Astrocyte (in vitro differentiated cells and primary cell): Measurements from ENCODE around the gene SOCS1. TPM values are rescaled to one million over a fixed set of nuclear protein-coding genes. Genes with fewer than 3 reads are reported as not detected.

Experiments
- DNase-seq: peaks from one replicate; pipeline ENCODE4 v3.0.0-alpha.2; 2010; ENCODE audit warnings: low read depth
- FAIRE-seq: peaks from 2 replicates; lab custom pipeline; 2011; peaks lifted over from hg19 to GRCh38; lab: Jason Lieb, UNC
- H2AFZ ChIP-seq: 2 replicates; pipeline ENCODE4 v1.6.0; 2012; ENCODE audit warnings: low read depth, low read length, inconsistent platforms
- H3K27ac ChIP-seq: 2 replicates; pipeline ENCODE4 v1.5.1; 2011; ENCODE audit warnings: low read depth, low read length, inconsistent platforms
- H3K27me3 ChIP-seq: 2 replicates; pipeline ENCODE4 v1.6.0; 2011; ENCODE audit warnings: low read length, inconsistent platforms; ENCODE audit not compliant: insufficient read depth
- H3K36me3 ChIP-seq: 2 replicates; pipeline ENCODE4 v1.5.1; 2011; ENCODE audit warnings: low read length, inconsistent platforms; ENCODE audit not compliant: insufficient read depth
- H3K4me1 ChIP-seq: 2 replicates; pipeline ENCODE4 v1.5.1; 2011; ENCODE audit warnings: low read length, inconsistent platforms; ENCODE audit not compliant: insufficient read depth
- H3K4me2 ChIP-seq: 2 replicates; pipeline ENCODE4 v1.6.0; 2012; ENCODE audit warnings: low read length, inconsistent platforms
- H3K4me3 ChIP-seq: 2 replicates; pipeline ENCODE4 v1.5.1; 2011; ENCODE audit warnings: low read depth, mild to moderate bottlenecking, low read length, inconsistent platforms; ENCODE audit not compliant: insufficient read depth
- H3K79me2 ChIP-seq: 2 replicates; pipeline ENCODE4 v1.6.0; 2012; ENCODE audit warnings: mild to moderate bottlenecking, low read length, inconsistent platforms; ENCODE audit not compliant: insufficient read depth
- H3K9ac ChIP-seq: 2 replicates; pipeline ENCODE4 v1.6.0; 2012; ENCODE audit warnings: mild to moderate bottlenecking, low read length, inconsistent platforms
- H3K9me3 ChIP-seq: 2 replicates; pipeline ENCODE4 v1.5.1; 2012; ENCODE audit warnings: low read depth, mild to moderate bottlenecking, low read length, inconsistent platforms; ENCODE audit not compliant: insufficient read depth
- H4K20me1 ChIP-seq: 2 replicates; pipeline ENCODE4 v1.6.0; 2012; ENCODE audit warnings: low read length, inconsistent platforms; ENCODE audit not compliant: insufficient read depth
- H3K27ac Mint-ChIP-seq: one replicate; pipeline ENCODE4 v1.8.0; 2021; ENCODE audit warnings: mild to moderate bottlenecking, mixed read lengths; ENCODE audit not compliant: unreplicated experiment
- H3K27me3 Mint-ChIP-seq: one replicate; pipeline ENCODE4 v1.8.0; 2021; ENCODE audit warnings: low read depth, mixed read lengths; ENCODE audit not compliant: unreplicated experiment
- H3K36me3 Mint-ChIP-seq: one replicate; pipeline ENCODE4 v1.8.0; 2021; ENCODE audit warnings: low read depth, mixed read lengths; ENCODE audit not compliant: unreplicated experiment
- H3K4me1 Mint-ChIP-seq: one replicate; pipeline ENCODE4 v1.8.0; 2021; ENCODE audit warnings: low read depth, mixed read lengths; ENCODE audit not compliant: unreplicated experiment
- H3K4me3 Mint-ChIP-seq: one replicate; pipeline ENCODE4 v1.8.0; 2021; ENCODE audit warnings: mild to moderate bottlenecking, moderate library complexity, mixed read lengths; ENCODE audit not compliant: unreplicated experiment
- H3K9me3 Mint-ChIP-seq: one replicate; pipeline ENCODE4 v1.8.0; 2021; ENCODE audit warnings: mild to moderate bottlenecking, mixed read lengths; ENCODE audit not compliant: unreplicated experiment
- EZH2 ChIP-seq: IDR thresholded peaks from 2 replicates; pipeline ENCODE4 v1.6.1; 2012; ENCODE audit warnings: mild to moderate bottlenecking, low read length, inconsistent platforms; ENCODE audit not compliant: insufficient read depth
- total RNA-seq: library from RNA; stranded (reverse); gene quantifications from 2 replicates; pipeline ENCODE4 v1.2.1, GENCODE V29; 2021
- TF ChIP-seq, protein P1 (sequence below): IDR thresholded peaks from 2 replicates; pipeline ENCODE4 v1.5.1; 2011; ENCODE audit warnings: low read depth, mild to moderate bottlenecking, inconsistent platforms, low read length, moderate library complexity; ENCODE audit not compliant: insufficient read depth

The SOCS1 gene
- total RNA-seq, 1 donor from 2014 or later = 16.0 TPM

DNA sequence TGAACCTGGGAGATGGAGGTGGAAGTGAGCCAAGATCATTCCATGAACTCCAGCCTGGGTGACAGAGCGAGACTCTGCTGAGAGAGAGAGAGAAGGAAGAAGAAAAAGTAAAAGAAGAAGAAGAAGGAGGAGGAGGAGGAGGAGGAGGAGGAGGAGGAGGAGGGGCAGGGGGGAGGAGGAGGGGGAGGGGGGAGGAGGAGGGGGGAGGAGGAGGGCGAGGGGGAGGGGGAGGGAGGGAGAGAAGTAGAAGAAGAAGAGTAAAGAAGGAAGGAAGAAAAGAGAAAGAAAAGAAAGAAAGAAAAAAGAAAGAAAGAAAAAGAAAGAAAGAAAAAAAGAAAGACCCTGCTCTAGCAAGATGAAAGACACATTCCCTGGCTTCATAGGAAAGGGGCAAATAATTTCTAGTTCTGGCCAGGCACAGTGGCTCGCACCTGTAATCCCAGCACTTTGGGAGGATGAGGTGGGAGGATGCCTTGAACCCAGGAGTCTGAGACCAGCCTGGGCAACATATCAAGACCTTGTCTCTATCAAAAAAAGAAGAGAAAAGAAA lies 23.6 kb downstream of the SOCS1 start:
- TF ChIP-seq, protein P1, sequence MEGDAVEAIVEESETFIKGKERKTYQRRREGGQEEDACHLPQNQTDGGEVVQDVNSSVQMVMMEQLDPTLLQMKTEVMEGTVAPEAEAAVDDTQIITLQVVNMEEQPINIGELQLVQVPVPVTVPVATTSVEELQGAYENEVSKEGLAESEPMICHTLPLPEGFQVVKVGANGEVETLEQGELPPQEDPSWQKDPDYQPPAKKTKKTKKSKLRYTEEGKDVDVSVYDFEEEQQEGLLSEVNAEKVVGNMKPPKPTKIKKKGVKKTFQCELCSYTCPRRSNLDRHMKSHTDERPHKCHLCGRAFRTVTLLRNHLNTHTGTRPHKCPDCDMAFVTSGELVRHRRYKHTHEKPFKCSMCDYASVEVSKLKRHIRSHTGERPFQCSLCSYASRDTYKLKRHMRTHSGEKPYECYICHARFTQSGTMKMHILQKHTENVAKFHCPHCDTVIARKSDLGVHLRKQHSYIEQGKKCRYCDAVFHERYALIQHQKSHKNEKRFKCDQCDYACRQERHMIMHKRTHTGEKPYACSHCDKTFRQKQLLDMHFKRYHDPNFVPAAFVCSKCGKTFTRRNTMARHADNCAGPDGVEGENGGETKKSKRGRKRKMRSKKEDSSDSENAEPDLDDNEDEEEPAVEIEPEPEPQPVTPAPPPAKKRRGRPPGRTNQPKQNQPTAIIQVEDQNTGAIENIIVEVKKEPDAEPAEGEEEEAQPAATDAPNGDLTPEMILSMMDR = no peak
- TF ChIP-seq EZH2 = no peak
- H3K79me2 ChIP-seq = no peaks in the 10 kb centered on the region
- no peak overlapping the region for H3K4me2 ChIP-seq
- Mint-ChIP-seq H3K4me1 (no peaks in the 10 kb centered on the region), H3K36me3 (no peaks in the 10 kb centered on the region), H3K27ac (no peak overlapping the region), H3K4me3 (no peak overlapping the region), H3K27me3 (peaks cover 28% of the 10 kb centered on the region), H3K9me3 (no peaks in the 10 kb centered on the region)
- no peaks in the 10 kb centered on the region for H3K27me3 ChIP-seq
- no peaks in the 10 kb centered on the region for H3K36me3 ChIP-seq
- FAIRE-seq (no peak), DNase-seq (no peak)
- no peak overlapping the region for H3K4me3 ChIP-seq
- no peak overlapping the region for H3K9ac ChIP-seq
- H2AFZ ChIP-seq = no peak overlapping the region
- H4K20me1 ChIP-seq = no peaks in the 10 kb centered on the region
- no peaks in the 10 kb centered on the region for H3K9me3 ChIP-seq
- H3K4me1 ChIP-seq = no peaks in the 10 kb centered on the region
- no peak overlapping the region for H3K27ac ChIP-seq

DNA sequence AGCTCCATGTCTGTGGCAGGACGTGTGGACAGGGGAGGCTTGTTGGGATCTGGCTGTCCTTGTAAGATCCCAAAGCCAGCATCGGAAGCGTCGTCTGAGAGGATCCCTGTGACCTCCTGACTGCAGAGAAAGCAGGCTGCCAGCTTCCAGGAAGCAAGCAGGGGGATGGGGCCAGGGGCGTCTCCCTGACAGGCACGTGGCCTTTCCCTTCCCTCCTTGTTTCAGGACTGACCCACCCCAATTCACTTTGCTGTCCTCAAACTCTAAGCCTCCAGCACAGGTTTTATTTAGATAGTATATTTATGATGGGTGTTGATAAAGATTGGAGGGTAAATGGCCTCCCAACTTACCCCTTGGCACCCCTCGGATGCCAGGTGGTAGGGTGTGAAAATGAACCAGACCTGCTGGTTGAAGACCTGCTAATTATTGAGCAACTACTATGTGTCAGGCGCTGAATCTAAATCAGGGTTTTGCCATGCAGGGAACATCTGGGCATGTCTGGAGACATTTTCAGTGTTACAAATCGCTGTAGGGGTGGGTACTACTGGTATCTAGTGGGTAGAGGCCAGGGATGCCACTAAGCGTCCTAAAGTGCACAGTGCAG lies 24.5 kb downstream of the SOCS1 start:
- Mint-ChIP-seq H3K4me3 (no peak overlapping the region), H3K27me3 (peaks cover 29% of the 10 kb centered on the region), H3K27ac (peak overlapping the region; percentile 7), H3K36me3 (no peaks in the 10 kb centered on the region), H3K4me1 (no peaks in the 10 kb centered on the region), H3K9me3 (no peaks in the 10 kb centered on the region)
- FAIRE-seq (no peak), DNase-seq (no peak)
- no peak overlapping the region for H3K27ac ChIP-seq
- H2AFZ ChIP-seq = no peak overlapping the region
- H3K9me3 ChIP-seq = no peaks in the 10 kb centered on the region
- no peaks in the 10 kb centered on the region for H3K79me2 ChIP-seq
- no peaks in the 10 kb centered on the region for H3K36me3 ChIP-seq
- no peak overlapping the region for H3K4me2 ChIP-seq
- no peak overlapping the region for H3K9ac ChIP-seq
- TF ChIP-seq, protein P1 = no peak
- no peak for TF ChIP-seq EZH2
- H4K20me1 ChIP-seq = no peaks in the 10 kb centered on the region
- H3K27me3 ChIP-seq = no peaks in the 10 kb centered on the region
- no peak overlapping the region for H3K4me3 ChIP-seq
- H3K4me1 ChIP-seq = no peaks in the 10 kb centered on the region

DNA sequence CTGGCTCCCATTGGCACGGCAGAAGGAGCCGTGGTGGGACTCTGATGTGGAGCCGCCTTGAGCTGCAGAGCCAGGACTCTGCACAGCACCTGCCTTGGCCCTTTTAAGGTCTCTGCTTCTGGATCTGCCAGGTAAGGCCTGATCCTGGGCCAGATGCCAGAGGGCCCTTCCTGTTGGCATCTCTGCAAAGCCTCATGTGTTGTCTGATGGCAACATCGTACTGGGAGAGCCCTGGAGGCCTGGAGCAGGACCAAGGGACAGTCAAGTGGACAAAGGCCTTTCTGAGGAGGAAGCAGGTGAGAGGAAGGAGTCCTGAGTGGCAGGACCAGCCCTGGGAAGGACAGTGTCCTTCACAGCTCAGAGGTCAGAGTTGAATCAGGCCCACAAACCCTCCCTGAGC lies 26.1 kb downstream of the SOCS1 start:
- H3K36me3 ChIP-seq = no peaks in the 10 kb centered on the region
- no peaks in the 10 kb centered on the region for H3K27me3 ChIP-seq
- H3K27ac ChIP-seq = no peak overlapping the region
- Mint-ChIP-seq H3K4me3 (no peak overlapping the region), H3K27me3 (peaks cover 31% of the 10 kb centered on the region), H3K9me3 (no peaks in the 10 kb centered on the region), H3K4me1 (no peaks in the 10 kb centered on the region), H3K36me3 (no peaks in the 10 kb centered on the region), H3K27ac (no peak overlapping the region)
- H4K20me1 ChIP-seq = no peaks in the 10 kb centered on the region
- no peaks in the 10 kb centered on the region for H3K79me2 ChIP-seq
- H3K4me1 ChIP-seq = no peaks in the 10 kb centered on the region
- no peak overlapping the region for H3K4me2 ChIP-seq
- no peak for DNase-seq
- H3K9ac ChIP-seq = no peak overlapping the region
- TF ChIP-seq, protein P1 = no peak
- TF ChIP-seq EZH2 = no peak
- H2AFZ ChIP-seq = no peak overlapping the region
- no peak overlapping the region for H3K4me3 ChIP-seq
- H3K9me3 ChIP-seq = no peaks in the 10 kb centered on the region
- FAIRE-seq = no peak
